ENCODE measurements around the gene ZNF318.
A peak's percentile ranks its signal among the peaks of the same experiment; 100 is the strongest.
"Not testable (repeated sequence)": the region's sequence is repeated elsewhere in the genome, so short reads cannot be mapped to it uniquely, and the experiment has no call there.

The ZNF318 gene

DNA sequence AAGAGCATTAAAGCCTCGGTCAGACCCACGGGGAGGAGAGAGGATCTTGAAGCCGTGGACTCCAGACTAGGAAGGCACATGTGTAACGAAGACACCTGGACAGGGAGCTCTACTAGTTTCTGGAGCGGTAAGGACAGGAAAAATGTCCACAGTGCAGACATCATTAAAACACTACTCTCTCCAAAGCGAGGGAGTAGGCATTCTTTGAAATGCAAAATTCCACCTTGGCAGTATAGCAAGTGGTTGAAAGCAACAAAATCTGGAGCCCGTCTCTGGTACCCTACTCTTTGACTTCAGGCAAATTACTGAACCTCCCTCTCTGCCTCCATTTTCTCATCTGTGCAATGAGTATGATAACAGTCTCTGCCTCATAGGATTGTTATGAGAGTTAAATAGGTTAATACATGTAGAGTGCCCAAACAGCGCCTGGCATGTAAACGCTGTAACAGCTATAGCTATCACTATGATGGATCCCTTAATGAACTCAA, 60.4 kb downstream of the ZNF318 start:
- no peaks in the 10 kb centered on the region for H3K9me3 Mint-ChIP-seq
- H3K27me3 Mint-ChIP-seq (ENCODE audit: low read depth) = peaks cover 11% of the 10 kb centered on the region
- H3K36me3 Mint-ChIP-seq (ENCODE audit: low read depth) = no peaks in the 10 kb centered on the region
- peaks cover 2% of the 10 kb centered on the region for H3K4me1 Mint-ChIP-seq (ENCODE audit: low read depth)
- DNase-seq (ENCODE audit: low spot score) = no peak
- H3K27ac Mint-ChIP-seq = no peak overlapping the region
- peak overlapping the region; percentile 79 for H3K4me3 Mint-ChIP-seq

DNA sequence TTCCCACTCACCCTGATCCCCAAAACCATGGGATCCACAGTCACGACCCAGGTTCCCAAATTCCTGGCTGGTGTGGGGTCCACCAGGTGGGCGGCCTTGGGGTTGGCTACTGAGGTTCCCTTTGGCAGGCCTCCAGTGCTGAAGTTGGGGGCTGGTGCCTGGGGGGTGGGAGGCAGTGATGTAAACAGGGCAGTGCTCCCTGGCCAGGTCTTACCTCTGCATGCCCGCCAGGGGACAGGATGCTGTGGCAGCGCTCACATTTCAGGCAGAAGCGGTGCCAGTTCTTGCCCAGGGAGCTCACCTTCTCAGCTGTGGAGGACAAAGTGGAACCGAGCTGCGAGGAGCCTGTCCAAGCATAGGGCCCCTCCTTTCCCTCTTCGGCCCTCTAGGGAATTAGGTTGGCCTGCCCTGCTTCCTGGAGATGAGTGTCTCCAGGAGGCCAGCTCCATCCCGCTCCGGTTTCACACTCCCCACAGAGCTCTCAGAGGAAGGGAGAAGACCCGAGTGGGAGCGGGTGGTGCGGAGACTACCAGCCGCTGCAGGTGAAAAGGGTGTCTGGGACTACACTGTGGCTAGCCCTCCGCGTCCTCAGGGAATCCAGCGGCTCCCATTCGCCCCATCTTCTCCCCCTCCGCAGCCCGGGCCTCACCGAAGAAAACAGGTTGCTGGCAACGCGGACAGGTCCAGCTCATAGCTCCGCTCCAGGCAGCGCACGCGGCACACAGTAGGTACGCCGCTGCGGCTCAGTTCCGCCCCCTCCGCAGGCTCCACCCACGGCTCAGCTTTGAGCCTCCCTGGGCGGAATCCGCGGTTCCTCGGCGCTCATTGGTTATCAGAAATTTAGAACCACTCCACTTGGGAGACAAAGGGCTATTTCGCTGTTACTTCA, 61.1 kb downstream of the ZNF318 start, which contains the start of gene CRIP3:
CRIP3 (minus strand) TSS at position 726 of the 889 bp plus-strand sequence; CDS start at position 692, 34 bp downstream.
- no peaks in the 10 kb centered on the region for H3K9me3 Mint-ChIP-seq
- H3K36me3 Mint-ChIP-seq (ENCODE audit: low read depth) = no peaks in the 10 kb centered on the region
- no peak within 1 kb of the TSS for H3K27ac Mint-ChIP-seq
- DNase-seq (ENCODE audit: low spot score) = peak; percentile 40
- peak within 1 kb of the TSS; percentile 79 for H3K4me3 Mint-ChIP-seq
- H3K27me3 Mint-ChIP-seq (ENCODE audit: low read depth) = peaks cover 10% of the 10 kb centered on the region
- peaks cover 2% of the 10 kb centered on the region for H3K4me1 Mint-ChIP-seq (ENCODE audit: low read depth)

DNA sequence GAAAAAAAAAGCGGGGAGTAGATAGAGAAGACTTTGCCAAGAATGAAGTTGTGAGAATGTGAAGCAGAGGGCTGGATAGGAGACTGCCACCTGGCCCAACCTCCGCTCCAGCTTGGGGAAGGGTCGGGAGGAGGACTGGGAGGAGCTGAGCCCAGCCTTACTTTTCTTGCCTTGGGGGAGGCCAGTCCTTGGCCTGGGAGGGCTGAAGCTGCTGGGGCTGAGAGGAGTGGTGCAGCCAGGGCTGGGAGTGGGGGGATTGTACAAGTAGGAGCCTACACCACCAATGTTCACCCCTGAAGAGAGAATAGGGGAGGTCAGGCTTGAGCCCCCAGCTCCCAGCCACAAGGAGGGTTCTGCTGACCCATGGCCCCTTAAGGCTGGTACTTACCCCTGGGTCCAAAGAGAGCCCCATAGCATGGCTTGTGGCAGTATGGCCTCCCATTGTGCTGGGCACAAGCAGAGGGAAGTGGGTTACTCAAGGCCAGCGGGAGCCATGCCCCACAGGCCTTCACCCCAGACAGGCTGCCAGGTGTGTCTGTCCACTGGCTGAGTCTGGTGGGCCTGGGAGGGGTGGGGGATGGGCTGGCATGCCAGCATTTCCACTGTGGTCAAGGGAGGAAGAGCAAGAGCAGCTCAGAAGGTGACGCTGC, 61.9 kb downstream of the ZNF318 start:
- Mint-ChIP-seq H3K9me3 (no peaks in the 10 kb centered on the region), H3K4me1 (ENCODE audit: low read depth) (peaks cover 2% of the 10 kb centered on the region), H3K36me3 (ENCODE audit: low read depth) (no peaks in the 10 kb centered on the region), H3K4me3 (peak overlapping the region; percentile 21), H3K27ac (no peak overlapping the region), H3K27me3 (ENCODE audit: low read depth) (peaks cover 10% of the 10 kb centered on the region)
- DNase-seq (ENCODE audit: low spot score) = no peak

DNA sequence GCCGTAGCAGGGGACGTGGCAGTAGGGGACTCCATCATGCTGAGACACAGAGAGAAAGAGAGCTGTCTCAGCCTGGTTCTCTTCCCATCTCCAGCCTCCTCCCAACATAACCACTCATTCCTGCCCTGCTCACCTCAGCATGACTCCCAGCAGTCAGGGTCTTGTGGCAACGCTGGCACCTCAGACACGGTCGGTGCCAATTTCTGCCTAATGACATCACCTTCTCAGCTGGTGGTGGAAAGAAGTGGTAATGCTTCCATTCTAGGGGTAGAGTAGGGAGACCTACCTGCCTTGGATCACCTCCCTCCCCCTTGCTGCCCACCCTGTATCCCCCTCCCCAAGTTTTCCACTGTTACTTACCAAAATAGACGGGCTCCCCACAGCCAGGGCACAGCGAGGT, 63.4 kb downstream of the ZNF318 start:
- no peaks in the 10 kb centered on the region for H3K36me3 Mint-ChIP-seq (ENCODE audit: low read depth)
- H3K27me3 Mint-ChIP-seq (ENCODE audit: low read depth) = peaks cover 9% of the 10 kb centered on the region
- no peak for DNase-seq (ENCODE audit: low spot score)

DNA sequence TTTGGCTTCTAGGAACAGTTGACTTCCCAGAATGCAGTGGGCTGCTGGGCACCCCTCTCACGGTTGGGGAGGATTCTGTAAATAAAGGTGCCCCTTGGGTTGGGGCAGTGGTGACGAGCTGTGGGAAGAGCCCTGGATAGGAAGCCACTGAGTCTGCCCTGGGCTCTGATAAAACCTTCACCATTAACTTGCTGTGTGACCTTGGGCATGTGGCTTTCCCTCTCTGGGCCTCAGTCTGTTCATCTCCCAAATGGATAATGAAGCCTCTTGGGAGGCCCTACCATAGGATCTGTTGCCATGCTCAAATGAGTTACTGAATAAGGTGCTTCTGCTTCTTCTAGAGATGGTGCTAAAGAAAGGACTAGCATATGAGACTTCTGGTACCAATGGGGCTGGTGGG, 64.6 kb downstream of the ZNF318 start:
- H3K36me3 Mint-ChIP-seq (ENCODE audit: low read depth) = no peaks in the 10 kb centered on the region
- peaks cover 3% of the 10 kb centered on the region for H3K27me3 Mint-ChIP-seq (ENCODE audit: low read depth)
- H3K27ac Mint-ChIP-seq = no peak overlapping the region
- peaks cover 2% of the 10 kb centered on the region for H3K4me1 Mint-ChIP-seq (ENCODE audit: low read depth)
- no peaks in the 10 kb centered on the region for H3K9me3 Mint-ChIP-seq
- no peak for DNase-seq (ENCODE audit: low spot score)
- no peak overlapping the region for H3K4me3 Mint-ChIP-seq

More for the DNA sequence above, 63.4 kb downstream of the ZNF318 start:
- H3K9me3 Mint-ChIP-seq = no peaks in the 10 kb centered on the region
- H3K27ac Mint-ChIP-seq = no peak overlapping the region
- H3K4me1 Mint-ChIP-seq (ENCODE audit: low read depth) = peaks cover 2% of the 10 kb centered on the region
- no peak overlapping the region for H3K4me3 Mint-ChIP-seq

DNA sequence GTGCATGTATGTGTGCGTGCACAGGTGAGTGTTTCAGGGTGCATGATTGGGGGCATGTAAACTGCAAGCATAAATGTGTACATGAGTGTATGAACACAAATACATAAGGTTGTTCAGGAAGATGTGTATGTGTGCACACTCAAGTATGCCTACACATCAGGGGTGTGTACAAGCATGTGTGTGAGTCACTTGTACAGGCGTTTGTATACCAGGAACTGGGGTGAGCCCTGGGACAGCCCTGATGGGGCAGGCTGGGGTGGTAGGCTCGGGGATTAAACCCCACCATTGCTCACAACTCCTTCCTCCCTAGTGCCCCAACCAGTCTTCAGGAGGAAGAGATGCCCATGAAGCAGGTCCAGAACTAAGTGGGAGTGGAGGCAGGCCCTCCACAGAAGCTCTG, 65.1 kb downstream of the ZNF318 start:
- Mint-ChIP-seq H3K9me3 (no peaks in the 10 kb centered on the region), H3K4me1 (ENCODE audit: low read depth) (peaks cover 2% of the 10 kb centered on the region), H3K27ac (no peak overlapping the region), H3K36me3 (ENCODE audit: low read depth) (no peaks in the 10 kb centered on the region), H3K27me3 (ENCODE audit: low read depth) (peaks cover 4% of the 10 kb centered on the region), H3K4me3 (no peak overlapping the region)
- no peak for DNase-seq (ENCODE audit: low spot score)

DNA sequence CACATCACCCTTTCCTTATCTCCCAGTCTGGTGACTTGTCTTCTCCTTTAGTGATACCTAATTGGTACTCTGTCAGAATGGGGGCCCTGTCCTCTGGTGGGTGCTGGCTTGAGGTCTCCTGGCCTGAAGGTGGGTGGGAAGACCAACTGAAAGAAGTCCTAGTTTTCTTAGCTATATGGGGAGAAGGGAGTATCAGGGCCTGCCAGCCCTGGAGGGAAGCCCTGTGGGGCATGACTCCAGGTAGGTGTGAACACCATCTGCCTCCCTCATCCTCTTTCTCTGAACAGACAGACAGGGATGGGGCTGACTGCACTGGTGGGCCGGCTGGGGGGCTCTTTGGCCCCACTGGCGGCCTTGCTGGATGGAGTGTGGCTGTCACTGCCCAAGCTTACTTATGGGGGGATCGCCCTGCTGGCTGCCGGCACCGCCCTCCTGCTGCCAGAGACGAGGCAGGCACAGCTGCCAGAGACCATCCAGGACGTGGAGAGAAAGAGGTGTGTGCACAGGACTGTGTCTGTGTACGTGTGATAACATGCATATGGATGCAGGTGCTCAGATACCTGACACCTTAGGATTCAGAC, 65.6 kb downstream of the ZNF318 start:
- DNase-seq (ENCODE audit: low spot score) = no peak
- peaks cover 2% of the 10 kb centered on the region for H3K4me1 Mint-ChIP-seq (ENCODE audit: low read depth)
- H3K27me3 Mint-ChIP-seq (ENCODE audit: low read depth) = peaks cover 5% of the 10 kb centered on the region
- H3K9me3 Mint-ChIP-seq = no peaks in the 10 kb centered on the region
- no peaks in the 10 kb centered on the region for H3K36me3 Mint-ChIP-seq (ENCODE audit: low read depth)
- H3K27ac Mint-ChIP-seq = no peak overlapping the region
- H3K4me3 Mint-ChIP-seq = no peak overlapping the region

DNA sequence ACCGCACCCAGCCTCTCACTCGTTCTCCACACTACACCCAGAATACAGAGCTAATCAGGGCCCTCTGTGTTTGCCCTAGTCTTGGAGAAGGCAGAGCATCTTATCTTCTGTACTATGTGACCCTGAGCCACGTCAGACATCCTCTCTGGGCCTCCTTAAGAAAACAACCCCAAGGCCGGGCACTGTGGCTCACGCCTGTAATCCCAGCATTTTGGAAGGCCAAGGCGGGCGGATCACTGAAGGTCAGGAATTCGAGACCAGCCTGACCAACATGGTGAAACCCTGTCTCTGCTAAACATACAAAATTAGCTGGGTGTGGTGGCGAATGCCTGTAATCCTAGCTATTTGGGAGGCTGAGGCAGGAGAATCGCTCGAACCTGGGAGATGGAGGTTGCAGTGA, 66.4 kb downstream of the ZNF318 start:
- not testable (repeated sequence) for H3K27ac Mint-ChIP-seq; H3K9me3 Mint-ChIP-seq; H3K36me3 Mint-ChIP-seq (ENCODE audit: low read depth); H3K4me1 Mint-ChIP-seq (ENCODE audit: low read depth); H3K27me3 Mint-ChIP-seq (ENCODE audit: low read depth); H3K4me3 Mint-ChIP-seq; DNase-seq (ENCODE audit: low spot score)

DNA sequence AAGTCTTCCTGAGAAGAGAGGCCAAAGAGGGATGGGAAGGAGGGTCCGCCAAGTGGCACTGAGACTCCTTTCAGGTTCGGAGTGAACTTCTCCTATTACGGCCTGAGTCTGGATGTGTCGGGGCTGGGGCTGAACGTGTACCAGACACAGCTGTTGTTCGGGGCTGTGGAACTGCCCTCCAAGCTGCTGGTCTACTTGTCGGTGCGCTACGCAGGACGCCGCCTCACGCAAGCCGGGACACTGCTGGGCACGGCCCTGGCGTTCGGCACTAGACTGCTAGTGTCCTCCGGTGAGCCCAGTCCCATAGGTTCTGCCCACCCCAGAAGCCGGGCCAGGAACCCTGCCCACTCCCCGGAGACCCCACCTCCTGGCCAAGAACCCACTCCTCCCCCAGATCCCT, 67.3 kb downstream of the ZNF318 start:
- Mint-ChIP-seq H3K9me3 (no peaks in the 10 kb centered on the region), H3K27ac (no peak overlapping the region), H3K36me3 (ENCODE audit: low read depth) (no peaks in the 10 kb centered on the region), H3K4me3 (no peak overlapping the region), H3K27me3 (ENCODE audit: low read depth) (peaks cover 8% of the 10 kb centered on the region), H3K4me1 (ENCODE audit: low read depth) (no peaks in the 10 kb centered on the region)
- DNase-seq (ENCODE audit: low spot score) = no peak

DNA sequence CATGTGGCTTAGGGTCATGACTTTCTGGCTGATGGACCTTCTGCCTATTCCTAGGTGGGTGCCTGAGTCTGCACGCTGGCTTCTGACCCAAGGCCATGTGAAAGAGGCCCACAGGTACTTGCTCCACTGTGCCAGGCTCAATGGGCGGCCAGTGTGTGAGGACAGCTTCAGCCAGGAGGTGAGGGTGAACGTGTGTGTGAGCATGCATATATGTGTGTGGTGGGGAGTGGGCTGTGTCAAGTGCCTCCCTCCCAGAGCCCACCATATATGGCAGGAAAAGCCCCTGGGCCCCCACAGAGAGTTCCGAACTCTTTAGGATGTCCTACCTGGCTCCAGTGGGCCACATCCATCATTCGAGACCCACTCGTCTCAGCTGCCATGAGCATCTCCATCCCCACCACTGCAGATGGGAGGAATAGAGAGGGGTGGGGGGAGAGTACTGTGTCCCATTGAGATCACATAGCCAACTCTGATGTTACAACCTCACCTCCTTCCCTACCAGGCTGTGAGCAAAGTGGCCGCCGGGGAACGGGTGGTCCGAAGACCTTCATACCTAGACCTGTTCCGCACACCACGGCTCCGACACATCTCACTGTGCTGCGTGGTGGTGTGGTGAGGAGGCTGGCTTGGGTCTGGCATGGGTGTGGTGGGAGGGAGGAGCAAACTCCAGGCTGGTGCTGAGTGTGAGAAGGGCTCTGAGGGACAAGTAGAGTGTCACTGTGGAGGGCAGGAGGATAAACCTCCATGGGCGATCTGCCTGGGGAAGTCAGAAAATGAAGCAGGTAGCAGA, 68.2 kb downstream of the ZNF318 start:
- H3K36me3 Mint-ChIP-seq (ENCODE audit: low read depth) = no peaks in the 10 kb centered on the region
- DNase-seq (ENCODE audit: low spot score) = no peak
- H3K9me3 Mint-ChIP-seq = no peaks in the 10 kb centered on the region
- no peaks in the 10 kb centered on the region for H3K4me1 Mint-ChIP-seq (ENCODE audit: low read depth)
- H3K4me3 Mint-ChIP-seq = no peak overlapping the region
- H3K27ac Mint-ChIP-seq = no peak overlapping the region
- peaks cover 14% of the 10 kb centered on the region for H3K27me3 Mint-ChIP-seq (ENCODE audit: low read depth)

DNA sequence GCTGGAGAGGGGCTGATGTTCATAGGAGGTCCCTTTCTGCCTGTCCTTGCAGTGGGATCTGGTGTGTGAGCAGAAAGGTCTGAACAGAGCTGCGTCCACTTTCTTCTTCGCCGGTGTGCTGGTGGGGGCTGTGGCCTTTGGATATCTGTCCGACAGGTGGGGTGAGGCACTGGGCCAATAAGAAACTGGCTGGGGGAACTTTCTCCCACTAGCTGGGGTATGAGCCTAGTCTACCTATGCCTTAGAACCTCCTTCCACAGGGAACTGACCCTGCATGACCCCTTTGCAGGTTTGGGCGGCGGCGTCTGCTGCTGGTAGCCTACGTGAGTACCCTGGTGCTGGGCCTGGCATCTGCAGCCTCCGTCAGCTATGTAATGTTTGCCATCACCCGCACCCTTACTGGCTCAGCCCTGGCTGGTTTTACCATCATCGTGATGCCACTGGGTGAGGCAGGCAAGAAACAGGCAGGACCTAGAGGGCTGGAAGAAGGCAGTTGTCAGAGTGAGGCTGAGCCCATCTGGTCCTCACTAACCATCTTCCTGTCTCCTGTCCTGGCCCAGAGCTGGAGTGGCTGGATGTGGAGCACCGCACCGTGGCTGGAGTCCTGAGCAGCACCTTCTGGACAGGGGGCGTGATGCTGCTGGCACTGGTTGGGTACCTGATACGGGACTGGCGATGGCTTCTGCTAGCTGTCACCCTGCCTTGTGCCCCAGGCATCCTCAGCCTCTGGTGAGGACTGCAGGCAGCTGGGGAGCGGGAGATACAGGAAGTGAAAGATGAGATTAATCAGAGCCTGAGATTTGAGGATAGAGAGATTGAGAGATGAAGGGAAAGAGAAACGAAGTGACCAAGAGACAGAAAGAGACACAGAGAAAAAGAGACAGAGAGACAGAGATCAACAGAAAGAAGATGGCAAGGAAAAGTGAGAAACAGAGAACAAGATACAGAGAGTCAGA, 69.8 kb downstream of the ZNF318 start:
- no peaks in the 10 kb centered on the region for H3K4me1 Mint-ChIP-seq (ENCODE audit: low read depth)
- no peak for DNase-seq (ENCODE audit: low spot score)
- H3K27me3 Mint-ChIP-seq (ENCODE audit: low read depth) = peaks cover 14% of the 10 kb centered on the region
- H3K27ac Mint-ChIP-seq = peak overlapping the region; percentile 16
- H3K9me3 Mint-ChIP-seq = no peaks in the 10 kb centered on the region
- H3K36me3 Mint-ChIP-seq (ENCODE audit: low read depth) = no peaks in the 10 kb centered on the region
- no peak overlapping the region for H3K4me3 Mint-ChIP-seq

DNA sequence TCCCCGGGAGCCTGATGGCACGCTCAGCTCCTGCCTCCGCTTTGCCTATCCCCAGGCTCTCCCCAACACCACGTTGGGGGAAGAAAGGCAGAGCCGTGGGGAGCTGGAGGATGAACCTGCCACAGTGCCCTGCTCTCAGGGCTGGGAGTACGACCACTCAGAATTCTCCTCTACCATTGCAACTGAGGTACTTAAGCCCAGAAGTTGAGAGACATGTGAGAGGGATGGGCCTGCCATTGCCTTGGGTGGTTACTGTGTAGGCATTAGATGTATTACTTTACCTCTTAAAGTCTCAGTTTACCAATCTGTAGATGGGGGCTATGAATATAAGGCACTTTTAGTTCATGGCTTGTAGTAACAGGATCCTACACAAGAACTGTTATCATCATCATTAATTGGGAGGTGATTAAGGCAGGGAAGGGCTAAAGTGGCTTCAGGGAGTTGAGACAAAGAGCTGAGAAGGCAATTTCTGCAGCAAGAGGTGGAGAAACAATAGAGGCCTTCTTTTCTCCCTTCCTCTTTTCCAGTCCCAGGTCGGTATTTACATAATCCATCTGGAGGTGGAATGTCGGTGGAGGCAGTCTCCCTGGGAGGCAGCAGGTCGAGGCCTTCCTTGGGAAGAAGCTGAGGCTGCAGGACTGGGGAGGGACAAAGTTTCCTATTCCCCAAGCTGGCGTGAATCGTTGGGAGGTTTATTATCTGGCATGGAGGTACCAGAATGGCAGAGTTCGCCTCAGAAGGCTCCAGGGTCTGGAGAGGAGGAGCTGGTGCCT, 70.7 kb downstream of the ZNF318 start:
- no peak overlapping the region for H3K27ac Mint-ChIP-seq
- DNase-seq (ENCODE audit: low spot score) = no peak
- no peaks in the 10 kb centered on the region for H3K9me3 Mint-ChIP-seq
- H3K36me3 Mint-ChIP-seq (ENCODE audit: low read depth) = no peaks in the 10 kb centered on the region
- H3K4me1 Mint-ChIP-seq (ENCODE audit: low read depth) = no peaks in the 10 kb centered on the region
- peaks cover 14% of the 10 kb centered on the region for H3K27me3 Mint-ChIP-seq (ENCODE audit: low read depth)
- no peak overlapping the region for H3K4me3 Mint-ChIP-seq

Data from T-helper 2 cell treated with Interferon-gamma antibody and Interleukin-4, amounts not matched to agents 5 μg/mL and 100 μg/mL, for 36 hours (primary cell).